Thyroid gland (tissue), 4 donors: ENCODE results near the gene CNTLN.

Source experiments
- POLR2A ChIP-seq, 2 donors: fragments of 450-650 bp; IDR thresholded peaks; one replicate each; pipeline ENCODE4 v1.6.1; 2017; ENCODE audit warnings: antibody characterized with exemption in 2 of 2, mild to moderate bottlenecking in 2 of 2, moderate library complexity in 1 of 2
- TF ChIP-seq, protein P1 (sequence below), 6 experiments: fragments of 200-600 bp in 3 of 6; fragments of 450-650 bp in 3 of 6; sonication (generic) in 3 of 6; IDR thresholded peaks; one replicate each; pipeline ENCODE4 v1.5.1; 2016 to 2019; ENCODE audit warnings: antibody characterized with exemption in 6 of 6, mild to moderate bottlenecking in 2 of 6, inconsistent platforms in 1 of 6, moderate library complexity in 1 of 6

- TF ChIP-seq, protein P1, sequence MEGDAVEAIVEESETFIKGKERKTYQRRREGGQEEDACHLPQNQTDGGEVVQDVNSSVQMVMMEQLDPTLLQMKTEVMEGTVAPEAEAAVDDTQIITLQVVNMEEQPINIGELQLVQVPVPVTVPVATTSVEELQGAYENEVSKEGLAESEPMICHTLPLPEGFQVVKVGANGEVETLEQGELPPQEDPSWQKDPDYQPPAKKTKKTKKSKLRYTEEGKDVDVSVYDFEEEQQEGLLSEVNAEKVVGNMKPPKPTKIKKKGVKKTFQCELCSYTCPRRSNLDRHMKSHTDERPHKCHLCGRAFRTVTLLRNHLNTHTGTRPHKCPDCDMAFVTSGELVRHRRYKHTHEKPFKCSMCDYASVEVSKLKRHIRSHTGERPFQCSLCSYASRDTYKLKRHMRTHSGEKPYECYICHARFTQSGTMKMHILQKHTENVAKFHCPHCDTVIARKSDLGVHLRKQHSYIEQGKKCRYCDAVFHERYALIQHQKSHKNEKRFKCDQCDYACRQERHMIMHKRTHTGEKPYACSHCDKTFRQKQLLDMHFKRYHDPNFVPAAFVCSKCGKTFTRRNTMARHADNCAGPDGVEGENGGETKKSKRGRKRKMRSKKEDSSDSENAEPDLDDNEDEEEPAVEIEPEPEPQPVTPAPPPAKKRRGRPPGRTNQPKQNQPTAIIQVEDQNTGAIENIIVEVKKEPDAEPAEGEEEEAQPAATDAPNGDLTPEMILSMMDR (IDR thresholded peaks at IDR 0.05), result no peak
- TF ChIP-seq POLR2A (IDR thresholded peaks at IDR 0.05), result no peak
Measured at GRCh38 chr9:17090041-17090440, 44.8 kb upstream of the CNTLN start.
